ENCODE measurements around the gene ARID1B. TPM values are rescaled to one million over a fixed set of nuclear protein-coding genes. Genes with fewer than 3 reads are reported as not detected.

The ARID1B gene
- total and polyA plus RNA-seq, 2 of the 13 experiments (the other 11 are each of a cell fraction or from before 2014, with no cell fraction given), result 20.1 to 32.6 TPM

GRCh38 chr6:156777577-156778453 lies 637 bp downstream of the ARID1B start (continued):
- TF ChIP-seq THAP9 (CRISPR knock-in tag; IDR thresholded peaks at IDR 0.05; ENCODE audit: borderline replicate concordance) (no peak), NFRKB (IDR thresholded peaks at IDR 0.05) (no peak), ZNF629 (CRISPR knock-in tag; conservative IDR thresholded peaks at IDR 0.05) (0 out of 2 replicates have a peak, but pooled peaks have one; percentile 5), ZBTB49 (CRISPR knock-in tag; IDR thresholded peaks at IDR 0.05; ENCODE audit: borderline replicate concordance) (no peak), CAMTA2 (CRISPR knock-in tag; IDR thresholded peaks at IDR 0.05; ENCODE audit: borderline replicate concordance) (no peak), ZNF784 (CRISPR knock-in tag; IDR thresholded peaks at IDR 0.05; ENCODE audit: borderline replicate concordance) (no peak), KLF13 (CRISPR knock-in tag; IDR thresholded peaks at IDR 0.05) (no peak), ZNF607 (CRISPR knock-in tag; IDR thresholded peaks at IDR 0.05; ENCODE audit: borderline replicate concordance) (0 out of 2 replicates have a peak, but pooled peaks have one; percentile 27), SALL1 (CRISPR knock-in tag; IDR thresholded peaks at IDR 0.05) (peak; percentile 60), ZMYM3 (CRISPR knock-in tag; IDR thresholded peaks at IDR 0.05) (no peak), ZSCAN25 (CRISPR knock-in tag; IDR thresholded peaks at IDR 0.05) (no peak), SRSF9 (IDR thresholded peaks at IDR 0.05; ENCODE audit: borderline replicate concordance, insufficient read depth, low read depth, low read length, poor library complexity, severe bottlenecking) (no peak), ZNF335 (CRISPR knock-in tag; IDR thresholded peaks at IDR 0.05) (no peak), DPF2 (CRISPR knock-in tag; IDR thresholded peaks at IDR 0.05; ENCODE audit: borderline replicate concordance, low read depth) (no peak), MIXL1 (CRISPR knock-in tag; IDR thresholded peaks at IDR 0.05) (no peak), ZBTB1 (CRISPR knock-in tag; IDR thresholded peaks at IDR 0.05; ENCODE audit: borderline replicate concordance) (no peak), PCBP1 (IDR thresholded peaks at IDR 0.05; ENCODE audit: borderline replicate concordance, low read depth, low read length) (no peak; the same call in 1 of the 2 replicates), PRDM4 (CRISPR knock-in tag; IDR thresholded peaks at IDR 0.05; ENCODE audit: borderline replicate concordance) (no peak), MTERF4 (CRISPR knock-in tag; IDR thresholded peaks at IDR 0.05) (0 out of 2 replicates have a peak, but pooled peaks have one; percentile 12)
